ENCODE results near the gene ZNF761. TPM values are rescaled to one million over a fixed set of nuclear protein-coding genes. Genes with fewer than 3 reads are reported as not detected.
A peak's percentile ranks its signal among the peaks of the same experiment; 100 is the strongest.
"Not testable (repeated sequence)": the region's sequence is repeated elsewhere in the genome, so short reads cannot be mapped to it uniquely, and the experiment has no call there.

Gene ZNF761
- total RNA-seq, 2 donors from 2014 or later, result 7.7 to 7.8 TPM

- DNase-seq; intact Hi-C loops (cut with DNase I, micrococcal nuclease); ATAC-seq: not testable (repeated sequence)
Observed at GRCh38 chr19:53497311-53498023, 65.7 kb downstream of the ZNF761 start.

DNA sequence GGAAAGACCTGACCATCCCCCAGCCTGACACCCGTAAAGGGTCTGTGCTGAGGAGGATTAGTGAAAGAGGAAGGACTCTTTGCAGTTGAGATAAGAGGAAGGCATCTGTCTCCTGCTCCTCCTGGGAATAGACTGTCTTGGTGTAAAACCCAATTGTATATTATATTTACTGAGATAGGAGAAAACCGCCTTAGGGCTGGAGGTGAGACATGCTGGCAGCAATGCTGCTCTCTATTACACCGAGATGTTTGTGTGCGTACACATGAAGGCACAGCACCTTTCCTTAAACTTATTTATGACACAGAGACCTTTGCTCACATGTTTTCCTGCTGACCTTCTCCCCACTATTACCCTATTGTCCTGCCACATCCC lies 66.2 kb downstream of the ZNF761 start:
- DNase-seq; intact Hi-C loops (cut with DNase I, micrococcal nuclease); ATAC-seq: not testable (repeated sequence)

- intact Hi-C loops (cut with DNase I, micrococcal nuclease); DNase-seq: not testable (repeated sequence)
Observed at GRCh38 chr19:53503151-53503550, 71.4 kb downstream of the ZNF761 start.

DNA sequence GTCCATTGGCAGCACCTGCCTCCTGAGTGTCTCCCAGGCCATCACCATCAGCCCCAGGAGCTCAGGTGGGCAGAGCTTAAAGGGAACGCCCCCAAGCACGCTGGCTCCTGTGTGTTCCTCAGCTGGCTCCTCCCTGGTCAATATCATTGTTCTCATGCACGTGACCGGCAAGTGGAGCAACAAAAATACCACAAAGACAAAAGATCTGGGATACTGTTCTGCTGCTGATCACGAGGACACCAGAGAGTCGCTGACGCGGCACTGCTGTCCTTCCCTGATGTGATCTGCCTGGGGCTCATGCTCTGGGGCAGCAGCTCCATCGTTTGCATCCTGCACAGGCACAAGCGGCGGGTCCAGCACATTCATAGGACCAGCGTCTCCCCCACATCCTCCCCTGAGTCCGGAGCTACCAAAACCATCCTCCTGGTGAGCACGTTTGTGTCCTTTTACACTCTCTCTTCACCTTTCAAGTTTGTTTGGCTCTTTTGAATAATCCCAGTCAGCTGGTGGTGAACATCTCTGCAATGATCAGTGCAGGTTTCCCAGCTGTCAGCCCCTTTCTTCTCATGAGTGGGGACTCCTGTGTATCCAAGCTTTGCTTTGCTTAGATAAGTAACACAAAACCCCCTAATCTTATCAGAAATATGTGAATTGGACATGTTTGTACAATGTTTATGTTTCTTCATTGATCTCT lies 72.0 kb downstream of the ZNF761 start:
- ATAC-seq; intact Hi-C loops (cut with DNase I, micrococcal nuclease); DNase-seq: not testable (repeated sequence)

More at GRCh38 chr19:53503151-53503550, 71.4 kb downstream of the ZNF761 start:
- not testable (repeated sequence) for ATAC-seq

DNA sequence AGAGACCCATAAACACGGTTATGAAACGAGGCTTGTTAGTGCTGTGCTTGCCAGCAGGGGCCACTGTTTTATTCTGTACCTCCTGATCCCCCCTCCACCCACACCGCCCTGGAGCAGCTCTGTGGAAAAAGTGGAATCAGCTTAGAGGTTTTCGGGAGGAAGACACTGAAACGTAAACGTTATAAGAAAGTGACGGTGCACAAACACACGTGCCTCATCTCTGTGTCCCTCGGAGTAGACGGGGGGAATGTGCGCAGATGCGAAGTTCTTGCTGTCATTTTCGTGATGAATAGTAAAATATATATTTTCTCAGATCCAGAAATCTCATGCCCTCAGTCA lies 72.5 kb downstream of the ZNF761 start:
- intact Hi-C loops (cut with DNase I, micrococcal nuclease); ATAC-seq; DNase-seq: not testable (repeated sequence)

GRCh38 chr19:53504885-53505284 lies 73.1 kb downstream of the ZNF761 start:
- intact Hi-C loops (cut with DNase I, micrococcal nuclease), result no loop called here
- DNase-seq, result peak in 1 of 2 donors; percentile 30
- ATAC-seq, result no peak

DNA sequence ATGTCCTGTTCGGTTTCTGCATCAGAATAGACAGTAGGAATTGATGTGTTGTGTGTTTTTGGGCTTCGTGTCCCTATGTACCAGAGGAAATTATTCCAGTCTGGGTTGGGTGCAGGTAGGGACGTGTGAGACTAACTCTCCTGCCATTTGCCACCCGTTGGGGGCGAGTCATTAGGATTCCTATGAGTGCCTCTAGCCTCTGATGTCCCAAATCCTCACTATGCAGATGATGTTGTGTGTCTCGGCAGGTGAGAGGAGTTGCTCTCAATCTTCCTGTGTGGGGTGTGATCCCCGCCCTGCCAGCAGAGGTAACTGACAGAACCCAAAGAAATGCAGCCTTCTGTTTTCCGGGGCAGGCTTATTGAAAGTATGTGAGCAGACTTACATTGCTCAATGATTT lies 74.9 kb downstream of the ZNF761 start:
- ATAC-seq, result no peak
- no peak for DNase-seq
- intact Hi-C loops (cut with DNase I, micrococcal nuclease), result no loop called here

Other genes starting within 250 kb of the ZNF761 start
- 1 to 10 TPM; 1.8 to 2.0 TPM for gene ZNF665, start 238.6 kb upstream of the ZNF761 start, total RNA-seq
- gene ZNF677, start 177.1 kb upstream of the ZNF761 start, total RNA-seq, result 1 to 10 TPM; 2.5 to 6.4 TPM
- gene VN1R2, start 173.7 kb upstream of the ZNF761 start, total RNA-seq, result not detected
- gene VN1R4, start 164.3 kb upstream of the ZNF761 start, total RNA-seq, result not detected
- 1 to 10 TPM; 5.2 to 7.8 TPM for gene ZNF845, start 98.2 kb upstream of the ZNF761 start, total RNA-seq
- gene ZNF525, start 66.3 kb upstream of the ZNF761 start, total RNA-seq, result 1 to 10 TPM; 8.6 to 9.3 TPM
- gene ZNF765, start 36.8 kb upstream of the ZNF761 start, total RNA-seq, result 1 to 10 TPM; 9.6 to 9.9 TPM
- gene ZNF813, start 35.7 kb downstream of the ZNF761 start, total RNA-seq, result 1 to 10 TPM; 3.4 to 4.2 TPM
- 1 to 10 TPM; 5.3 to 6.0 TPM for gene ZNF331, start 106.2 kb downstream of the ZNF761 start, total RNA-seq
- gene DPRX, start 200.0 kb downstream of the ZNF761 start, total RNA-seq, result not detected